Ishikawa (cell line): ENCODE results near the gene GINS3.

Experiments used
- CEBPB ChIP-seq: IDR thresholded peaks from 2 replicates; pipeline ENCODE4 v1.6.1; 2012
- CREB1 ChIP-seq: IDR thresholded peaks from 2 replicates; pipeline ENCODE4 v1.6.1; 2012; ENCODE audit warnings: low read depth
- EGR1 ChIP-seq: IDR thresholded peaks from 2 replicates; pipeline ENCODE4 v1.6.1; 2012
- EP300 ChIP-seq: IDR thresholded peaks from 2 replicates; pipeline ENCODE4 v1.6.1; 2012; ENCODE audit warnings: borderline replicate concordance
- FOXM1 ChIP-seq: IDR thresholded peaks from 2 replicates; pipeline ENCODE4 v1.6.1; 2012; ENCODE audit warnings: low read depth, borderline replicate concordance
- MAX ChIP-seq: IDR thresholded peaks from 2 replicates; pipeline ENCODE4 v1.6.1; 2012
- RAD21 ChIP-seq: IDR thresholded peaks from 2 replicates; pipeline ENCODE4 v1.6.1; 2012; ENCODE audit warnings: low read depth
- REST ChIP-seq: IDR thresholded peaks from 2 replicates; pipeline ENCODE4 v1.6.1; 2012; ENCODE audit warnings: low read depth, mild to moderate bottlenecking
- TAF1 ChIP-seq: IDR thresholded peaks from 2 replicates; pipeline ENCODE4 v1.6.1; 2012; ENCODE audit warnings: low read depth, mild to moderate bottlenecking
- TCF12 ChIP-seq: IDR thresholded peaks from 2 replicates; pipeline ENCODE4 v1.6.1; 2012; ENCODE audit warnings: low read depth
- TEAD4 ChIP-seq: IDR thresholded peaks from 2 replicates; pipeline ENCODE4 v1.6.1; 2012
- YY1 ChIP-seq: IDR thresholded peaks from 2 replicates; pipeline ENCODE4 v1.6.1; 2012; ENCODE audit warnings: low read depth
- ZBTB7A ChIP-seq: IDR thresholded peaks from 2 replicates; pipeline ENCODE4 v1.6.1; 2012; ENCODE audit warnings: low read depth

GRCh38 chr16:58361726-58362125 is 30.5 kb upstream of the GINS3 start:
- TF ChIP-seq ZBTB7A (no peak), FOXM1 (no peak), TCF12 (no peak), EP300 (no peak), MAX (no peak), YY1 (no peak), CEBPB (no peak), REST (no peak), TAF1 (no peak), CREB1 (no peak), RAD21 (no peak), TEAD4 (no peak), EGR1 (no peak)
